Right atrium auricular region (tissue), 2 donors: ENCODE measurements around the gene SIGMAR1. TPM values are rescaled to one million over a fixed set of nuclear protein-coding genes. Genes with fewer than 3 reads are reported as not detected.
A peak's percentile ranks its signal among the peaks of the same experiment; 100 is the strongest.

Source experiments
- DNase-seq: peaks from one replicate; pipeline ENCODE4 v3.0.0-alpha.2; 2019; ENCODE audit warnings: low spot score
- H3K27ac ChIP-seq, 2 donors: fragments of 200-600 bp; sonication (generic); 1 replicate in 1 of 2; 2 replicates in 1 of 2; pipeline ENCODE4 v1.5.1; 2016 to 2019
- H3K27me3 ChIP-seq, 2 donors: fragments of 200-600 bp; sonication (generic); one replicate each; pipeline versions ENCODE4 v1.5.1 to v1.6.0; 2017 to 2019
- H3K36me3 ChIP-seq: fragments of 200-600 bp; sonication (generic); one replicate; pipeline ENCODE4 v1.5.1; 2016
- H3K4me1 ChIP-seq, 2 donors: fragments of 200-600 bp; sonication (generic); one replicate each; pipeline versions ENCODE4 v1.5.1 to v1.6.0; 2017 to 2019
- H3K4me3 ChIP-seq, 2 donors: fragments of 200-600 bp; sonication (generic); 1 replicate in 1 of 2; 2 replicates in 1 of 2; pipeline ENCODE4 v1.5.1; 2017 to 2019; ENCODE audit warnings: mild to moderate bottlenecking in 1 of 2, moderate library complexity in 1 of 2
- H3K9me3 ChIP-seq, 2 donors: fragments of 200-600 bp; sonication (generic); one replicate each; pipeline ENCODE4 v1.5.1; 2019
- total RNA-seq, 2 donors: library from RNA; depleted of rRNA; stranded (reverse); fragments of >200 nt; gene quantifications; one replicate each; pipeline ENCODE4 v1.1.0, GENCODE V29; 2016
- TF ChIP-seq, protein P1 (sequence below), 2 donors: fragments of 200-600 bp; sonication (generic); IDR thresholded peaks; one replicate each; pipeline ENCODE4 v1.5.1; 2019; ENCODE audit warnings: antibody characterized with exemption in 2 of 2

Gene SIGMAR1
- total RNA-seq, 2 donors from 2014 or later: 52.2 to 70.7 TPM

GRCh38 chr9:34623374-34624235 is 14.0 kb downstream of the SIGMAR1 start:
- Histone ChIP-seq H3K9me3 (no peaks in the 10 kb centered on the region), H3K4me3 (no peak overlapping the region), H3K27me3 (peaks cover 17 to 46% of the 10 kb centered on the region in 2 donors), H3K4me1 (peaks cover 0 to 30% of the 10 kb centered on the region in 2 donors), H3K36me3 (no peaks in the 10 kb centered on the region), H3K27ac (no peak overlapping the region)
- DNase-seq: no peak
- TF ChIP-seq, protein P1, sequence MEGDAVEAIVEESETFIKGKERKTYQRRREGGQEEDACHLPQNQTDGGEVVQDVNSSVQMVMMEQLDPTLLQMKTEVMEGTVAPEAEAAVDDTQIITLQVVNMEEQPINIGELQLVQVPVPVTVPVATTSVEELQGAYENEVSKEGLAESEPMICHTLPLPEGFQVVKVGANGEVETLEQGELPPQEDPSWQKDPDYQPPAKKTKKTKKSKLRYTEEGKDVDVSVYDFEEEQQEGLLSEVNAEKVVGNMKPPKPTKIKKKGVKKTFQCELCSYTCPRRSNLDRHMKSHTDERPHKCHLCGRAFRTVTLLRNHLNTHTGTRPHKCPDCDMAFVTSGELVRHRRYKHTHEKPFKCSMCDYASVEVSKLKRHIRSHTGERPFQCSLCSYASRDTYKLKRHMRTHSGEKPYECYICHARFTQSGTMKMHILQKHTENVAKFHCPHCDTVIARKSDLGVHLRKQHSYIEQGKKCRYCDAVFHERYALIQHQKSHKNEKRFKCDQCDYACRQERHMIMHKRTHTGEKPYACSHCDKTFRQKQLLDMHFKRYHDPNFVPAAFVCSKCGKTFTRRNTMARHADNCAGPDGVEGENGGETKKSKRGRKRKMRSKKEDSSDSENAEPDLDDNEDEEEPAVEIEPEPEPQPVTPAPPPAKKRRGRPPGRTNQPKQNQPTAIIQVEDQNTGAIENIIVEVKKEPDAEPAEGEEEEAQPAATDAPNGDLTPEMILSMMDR (IDR thresholded peaks at IDR 0.05): no peak

DNA sequence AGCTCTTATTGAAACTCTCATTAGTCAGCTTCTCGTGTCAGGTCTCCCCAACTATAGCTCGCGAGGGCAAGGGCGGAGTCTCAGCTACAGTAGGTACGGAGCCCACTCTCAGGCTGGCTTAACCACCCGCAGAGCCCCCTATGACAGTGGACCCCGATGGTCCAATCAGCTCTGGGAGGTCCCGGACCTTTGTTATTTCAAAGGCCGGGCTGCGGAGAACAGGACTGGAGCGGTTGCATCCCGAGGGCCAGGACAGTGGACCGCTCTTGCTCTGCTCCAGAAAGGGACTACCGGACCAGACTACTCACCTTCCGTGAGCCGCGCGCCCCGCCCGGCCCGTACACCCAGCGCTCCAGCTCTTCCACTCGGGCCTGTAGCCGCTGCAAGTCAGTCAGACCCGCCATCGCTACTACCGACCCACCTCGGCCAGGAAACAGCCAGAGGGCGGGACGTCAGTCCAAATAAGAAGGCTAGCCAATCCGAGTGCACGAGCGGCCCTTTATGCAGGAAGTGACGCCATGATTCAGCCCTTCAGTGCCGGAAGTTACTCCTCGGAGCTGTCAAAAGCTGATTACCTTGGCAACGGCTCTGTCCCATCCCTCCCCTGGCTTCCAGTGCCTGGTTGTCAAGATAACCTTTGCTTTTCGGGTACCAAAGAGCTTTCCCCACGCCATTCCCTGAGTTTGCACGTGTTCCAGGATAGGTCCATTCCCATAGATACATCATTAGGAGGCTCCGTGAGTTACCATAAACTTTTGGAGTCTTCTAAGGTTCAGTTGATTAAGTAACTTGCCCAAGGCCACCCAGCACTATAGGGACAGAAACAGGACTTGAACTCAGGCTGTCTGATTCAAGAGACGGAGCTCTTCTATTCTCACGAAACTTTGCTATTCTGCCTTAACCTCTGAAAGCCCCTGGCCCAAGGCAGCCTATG is 17.3 kb downstream of the SIGMAR1 start, which contains the start of gene DCTN3:
Gene DCTN3 (minus strand): TSS at position 435 of the 934 bp plus-strand sequence. CDS start 31 bp downstream, at position 404.
- Histone ChIP-seq H3K27me3 (peaks cover 8 to 29% of the 10 kb centered on the region in 2 donors), H3K4me1 (peaks cover 0 to 26% of the 10 kb centered on the region in 2 donors), H3K9me3 (no peaks in the 10 kb centered on the region), H3K4me3 (peak within 1 kb of the TSS; percentile 85 to 86), H3K27ac (peak within 1 kb of the TSS; percentile 24 to 64), H3K36me3 (peaks cover 27% of the 10 kb centered on the region)
- DNase-seq: peak; percentile 97
- TF ChIP-seq, protein P1 (IDR thresholded peaks at IDR 0.05): peak in 1 of 2 donors; percentile 23

- H3K9me3 ChIP-seq: no peaks in the 10 kb centered on the region
- no peak overlapping the region for H3K4me3 ChIP-seq
- no peak for DNase-seq
- H3K36me3 ChIP-seq: peaks cover 37% of the 10 kb centered on the region
- peaks cover 0 to 35% of the 10 kb centered on the region in 2 donors for H3K4me1 ChIP-seq
- no peak overlapping the region for H3K27ac ChIP-seq
- no peaks in the 10 kb centered on the region for H3K27me3 ChIP-seq
- TF ChIP-seq, protein P1 (IDR thresholded peaks at IDR 0.05): no peak
Observed at GRCh38 chr9:34615132-34615531, 22.5 kb downstream of the SIGMAR1 start.

GRCh38 chr9:34612788-34613390 is 24.7 kb downstream of the SIGMAR1 start:
- Histone ChIP-seq H3K27me3 (no peaks in the 10 kb centered on the region), H3K27ac (peak overlapping the region; percentile 92), H3K9me3 (no peaks in the 10 kb centered on the region), H3K4me3 (peak overlapping the region; percentile 75 to 81), H3K4me1 (peaks cover 0 to 28% of the 10 kb centered on the region in 2 donors), H3K36me3 (peaks cover 35% of the 10 kb centered on the region)
- peak; percentile 88 for DNase-seq
- TF ChIP-seq, protein P1 (IDR thresholded peaks at IDR 0.05): peak; percentile 61 to 91
